ENCODE measurements around the gene PCSK7. TPM values are rescaled to one million over a fixed set of nuclear protein-coding genes. Genes with fewer than 3 reads are reported as not detected.

The PCSK7 gene
- total RNA-seq, 1 donor: 44.5 TPM

DNA sequence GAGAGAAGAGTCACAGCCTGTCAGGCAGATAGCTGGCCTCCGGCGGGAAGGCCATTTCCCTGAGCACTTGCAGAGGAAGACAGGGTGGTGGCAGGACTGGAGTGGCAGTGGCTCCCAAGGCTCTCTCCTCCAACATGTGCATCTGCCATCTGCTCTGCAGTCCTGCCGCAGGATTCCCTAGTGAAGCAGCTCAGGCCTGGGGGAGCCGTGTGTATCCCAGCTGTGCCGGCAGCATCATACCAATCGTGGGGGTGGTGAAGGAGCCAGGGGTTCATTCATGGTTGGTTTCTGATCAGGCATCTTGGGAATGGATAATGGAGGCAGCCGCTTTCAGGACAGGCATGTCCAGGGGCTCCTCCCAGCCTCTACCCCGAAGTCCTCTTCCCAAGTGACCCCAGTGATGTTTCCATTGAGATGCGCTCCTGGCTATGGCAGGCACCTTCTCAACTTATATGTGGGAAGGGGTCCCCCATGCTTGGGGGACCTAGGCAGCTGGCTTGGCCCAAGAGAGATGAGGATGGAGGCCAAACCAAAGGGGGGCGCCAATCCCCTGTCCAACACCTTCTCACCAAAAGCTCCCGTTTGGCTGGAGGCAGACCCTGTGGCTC is 26.6 kb downstream of the PCSK7 start:
- Histone ChIP-seq H3K36me3 (ENCODE audit: insufficient read depth, low read length) (peaks cover 49% of the 10 kb centered on the region), H4K20me1 (ENCODE audit: insufficient read depth, low read length) (peaks cover 50% of the 10 kb centered on the region), H3K27me3 (ENCODE audit: insufficient read depth, low read length) (no peaks in the 10 kb centered on the region), H2AFZ (ENCODE audit: low read length) (no peak overlapping the region), H3K4me2 (ENCODE audit: insufficient read depth, low read length) (no peak overlapping the region), H3K27ac (ENCODE audit: low read depth, low read length) (peak overlapping the region; percentile 45), H3K79me2 (ENCODE audit: insufficient read depth, low read length) (peaks cover 45% of the 10 kb centered on the region), H3K4me3 (ENCODE audit: insufficient read depth, low read length) (no peak overlapping the region), H3K9me3 (ENCODE audit: low read depth, low read length) (no peaks in the 10 kb centered on the region), H3K4me1 (ENCODE audit: insufficient read depth, low read length) (peaks cover 26% of the 10 kb centered on the region)
- peak; percentile 43 for DNase-seq (ENCODE audit: insufficient read length, low spot score, missing footprints)
- TF ChIP-seq, protein P1, sequence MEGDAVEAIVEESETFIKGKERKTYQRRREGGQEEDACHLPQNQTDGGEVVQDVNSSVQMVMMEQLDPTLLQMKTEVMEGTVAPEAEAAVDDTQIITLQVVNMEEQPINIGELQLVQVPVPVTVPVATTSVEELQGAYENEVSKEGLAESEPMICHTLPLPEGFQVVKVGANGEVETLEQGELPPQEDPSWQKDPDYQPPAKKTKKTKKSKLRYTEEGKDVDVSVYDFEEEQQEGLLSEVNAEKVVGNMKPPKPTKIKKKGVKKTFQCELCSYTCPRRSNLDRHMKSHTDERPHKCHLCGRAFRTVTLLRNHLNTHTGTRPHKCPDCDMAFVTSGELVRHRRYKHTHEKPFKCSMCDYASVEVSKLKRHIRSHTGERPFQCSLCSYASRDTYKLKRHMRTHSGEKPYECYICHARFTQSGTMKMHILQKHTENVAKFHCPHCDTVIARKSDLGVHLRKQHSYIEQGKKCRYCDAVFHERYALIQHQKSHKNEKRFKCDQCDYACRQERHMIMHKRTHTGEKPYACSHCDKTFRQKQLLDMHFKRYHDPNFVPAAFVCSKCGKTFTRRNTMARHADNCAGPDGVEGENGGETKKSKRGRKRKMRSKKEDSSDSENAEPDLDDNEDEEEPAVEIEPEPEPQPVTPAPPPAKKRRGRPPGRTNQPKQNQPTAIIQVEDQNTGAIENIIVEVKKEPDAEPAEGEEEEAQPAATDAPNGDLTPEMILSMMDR (IDR thresholded peaks at IDR 0.05; ENCODE audit: extremely low read depth, low read depth, low read length): no peak

DNA sequence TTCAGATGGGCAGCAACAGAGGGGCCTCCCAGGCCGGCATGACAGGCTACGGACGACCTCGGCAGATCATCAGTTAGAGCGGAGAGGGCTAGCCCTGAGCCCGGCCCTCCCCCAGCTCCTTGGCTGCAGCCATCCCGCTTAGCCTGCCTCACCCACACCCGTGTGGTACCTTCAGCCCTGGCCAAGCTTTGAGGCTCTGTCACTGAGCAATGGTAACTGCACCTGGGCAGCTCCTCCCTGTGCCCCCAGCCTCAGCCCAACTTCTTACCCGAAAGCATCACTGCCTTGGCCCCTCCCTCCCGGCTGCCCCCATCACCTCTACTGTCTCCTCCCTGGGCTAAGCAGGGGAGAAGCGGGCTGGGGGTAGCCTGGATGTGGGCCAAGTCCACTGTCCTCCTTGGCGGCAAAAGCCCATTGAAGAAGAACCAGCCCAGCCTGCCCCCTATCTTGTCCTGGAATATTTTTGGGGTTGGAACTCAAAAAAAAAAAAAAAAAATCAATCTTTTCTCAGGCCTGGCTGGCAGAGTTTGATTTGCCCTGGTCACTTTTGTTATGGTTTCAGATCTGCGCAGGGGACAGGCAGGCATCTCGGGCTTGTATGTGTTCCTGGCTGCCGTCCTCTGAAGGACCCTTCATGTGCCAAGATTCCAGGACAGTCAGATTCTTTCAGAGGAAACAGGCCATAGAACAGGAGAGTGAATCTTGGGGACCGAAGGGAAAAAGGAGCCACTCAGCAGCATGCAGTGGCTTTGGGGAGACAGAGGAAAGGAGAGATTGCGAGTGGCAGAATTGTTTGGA is 27.4 kb downstream of the PCSK7 start:
- Histone ChIP-seq H3K79me2 (ENCODE audit: insufficient read depth, low read length) (peaks cover 53% of the 10 kb centered on the region), H3K27ac (ENCODE audit: low read depth, low read length) (peak overlapping the region; percentile 45), H3K4me2 (ENCODE audit: insufficient read depth, low read length) (peak overlapping the region; percentile 91), H4K20me1 (ENCODE audit: insufficient read depth, low read length) (peaks cover 58% of the 10 kb centered on the region), H3K9me3 (ENCODE audit: low read depth, low read length) (no peaks in the 10 kb centered on the region), H3K36me3 (ENCODE audit: insufficient read depth, low read length) (peaks cover 57% of the 10 kb centered on the region), H3K4me3 (ENCODE audit: insufficient read depth, low read length) (no peak overlapping the region), H3K27me3 (ENCODE audit: insufficient read depth, low read length) (no peaks in the 10 kb centered on the region), H3K4me1 (ENCODE audit: insufficient read depth, low read length) (peaks cover 26% of the 10 kb centered on the region), H2AFZ (ENCODE audit: low read length) (no peak overlapping the region)
- TF ChIP-seq, protein P1 (IDR thresholded peaks at IDR 0.05; ENCODE audit: extremely low read depth, low read depth, low read length): no peak
- DNase-seq (ENCODE audit: insufficient read length, low spot score, missing footprints): peak; percentile 46

DNA sequence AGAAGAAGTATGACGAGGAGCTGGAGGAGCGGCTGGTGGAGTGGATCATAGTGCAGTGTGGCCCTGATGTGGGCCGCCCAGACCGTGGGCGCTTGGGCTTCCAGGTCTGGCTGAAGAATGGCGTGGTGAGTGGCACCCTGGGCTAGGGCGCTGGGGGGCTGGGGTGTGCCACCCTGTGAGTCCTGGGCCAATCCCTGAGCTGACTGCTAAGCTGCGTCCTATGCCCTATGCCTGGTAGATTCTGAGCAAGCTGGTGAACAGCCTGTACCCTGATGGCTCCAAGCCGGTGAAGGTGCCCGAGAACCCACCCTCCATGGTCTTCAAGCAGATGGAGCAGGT is 28.8 kb downstream of the PCSK7 start:
- Histone ChIP-seq H3K4me2 (ENCODE audit: insufficient read depth, low read length) (peak overlapping the region; percentile 91), H3K4me1 (ENCODE audit: insufficient read depth, low read length) (peaks cover 35% of the 10 kb centered on the region), H4K20me1 (ENCODE audit: insufficient read depth, low read length) (peaks cover 59% of the 10 kb centered on the region), H3K9me3 (ENCODE audit: low read depth, low read length) (no peaks in the 10 kb centered on the region), H3K27me3 (ENCODE audit: insufficient read depth, low read length) (no peaks in the 10 kb centered on the region), H3K36me3 (ENCODE audit: insufficient read depth, low read length) (peaks cover 57% of the 10 kb centered on the region), H3K27ac (ENCODE audit: low read depth, low read length) (peak overlapping the region; percentile 96), H3K79me2 (ENCODE audit: insufficient read depth, low read length) (peaks cover 65% of the 10 kb centered on the region), H2AFZ (ENCODE audit: low read length) (no peak overlapping the region), H3K4me3 (ENCODE audit: insufficient read depth, low read length) (peak overlapping the region; percentile 96)
- TF ChIP-seq, protein P1 (IDR thresholded peaks at IDR 0.05; ENCODE audit: extremely low read depth, low read depth, low read length): no peak
- DNase-seq (ENCODE audit: insufficient read length, low spot score, missing footprints): peak; percentile 60

DNA sequence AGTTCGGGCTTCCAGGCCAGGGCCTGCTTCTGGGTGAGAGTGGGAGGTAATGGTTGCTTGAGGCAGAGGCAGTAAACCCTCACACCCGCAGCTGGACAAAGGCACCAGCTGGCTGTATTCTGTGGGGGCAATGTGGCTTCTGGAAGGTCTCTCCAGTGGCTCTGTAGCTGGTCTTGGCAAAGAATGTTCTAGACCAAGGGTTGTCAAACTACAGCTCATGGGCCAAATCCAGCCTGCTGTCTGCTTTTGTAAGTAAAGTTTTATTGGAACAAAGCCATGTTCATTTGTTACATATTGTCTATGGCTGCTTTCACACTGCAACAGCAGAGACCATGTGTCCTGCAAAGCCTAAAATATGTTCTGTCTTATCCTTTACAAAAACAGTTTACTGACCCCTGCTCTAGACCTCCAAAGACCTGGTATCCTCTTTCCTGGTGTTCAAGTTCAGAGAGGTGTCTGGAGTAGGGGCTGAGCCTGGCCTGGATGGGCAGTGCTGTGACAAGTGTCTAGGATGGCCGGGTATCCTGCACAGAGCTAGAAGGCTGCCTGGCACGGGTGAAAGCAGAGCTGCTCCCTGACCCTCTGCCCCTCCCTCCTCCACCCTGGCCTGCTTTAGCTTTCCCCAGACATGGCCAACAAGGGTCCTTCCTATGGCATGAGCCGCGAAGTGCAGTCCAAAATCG is 29.3 kb downstream of the PCSK7 start:
- H3K27me3 ChIP-seq (ENCODE audit: insufficient read depth, low read length): no peaks in the 10 kb centered on the region
- peak overlapping the region; percentile 96 for H3K4me3 ChIP-seq (ENCODE audit: insufficient read depth, low read length)
- DNase-seq (ENCODE audit: insufficient read length, low spot score, missing footprints): peak; percentile 27
- H2AFZ ChIP-seq (ENCODE audit: low read length): no peak overlapping the region
- H3K79me2 ChIP-seq (ENCODE audit: insufficient read depth, low read length): peaks cover 69% of the 10 kb centered on the region
- peaks cover 57% of the 10 kb centered on the region for H3K36me3 ChIP-seq (ENCODE audit: insufficient read depth, low read length)
- H4K20me1 ChIP-seq (ENCODE audit: insufficient read depth, low read length): peaks cover 59% of the 10 kb centered on the region
- H3K9me3 ChIP-seq (ENCODE audit: low read depth, low read length): no peaks in the 10 kb centered on the region
- H3K4me2 ChIP-seq (ENCODE audit: insufficient read depth, low read length): peak overlapping the region; percentile 91
- TF ChIP-seq, protein P1 (IDR thresholded peaks at IDR 0.05; ENCODE audit: extremely low read depth, low read depth, low read length): no peak
- peaks cover 39% of the 10 kb centered on the region for H3K4me1 ChIP-seq (ENCODE audit: insufficient read depth, low read length)
- H3K27ac ChIP-seq (ENCODE audit: low read depth, low read length): peak overlapping the region; percentile 96

Data from osteoblast (primary cell).